ENCODE measurements around the gene CERT1. TPM values are rescaled to one million over a fixed set of nuclear protein-coding genes. Genes with fewer than 3 reads are reported as not detected.
"Not testable (repeated sequence)": the region's sequence is repeated elsewhere in the genome, so short reads cannot be mapped to it uniquely, and the experiment has no call there.

The CERT1 gene, protein sequence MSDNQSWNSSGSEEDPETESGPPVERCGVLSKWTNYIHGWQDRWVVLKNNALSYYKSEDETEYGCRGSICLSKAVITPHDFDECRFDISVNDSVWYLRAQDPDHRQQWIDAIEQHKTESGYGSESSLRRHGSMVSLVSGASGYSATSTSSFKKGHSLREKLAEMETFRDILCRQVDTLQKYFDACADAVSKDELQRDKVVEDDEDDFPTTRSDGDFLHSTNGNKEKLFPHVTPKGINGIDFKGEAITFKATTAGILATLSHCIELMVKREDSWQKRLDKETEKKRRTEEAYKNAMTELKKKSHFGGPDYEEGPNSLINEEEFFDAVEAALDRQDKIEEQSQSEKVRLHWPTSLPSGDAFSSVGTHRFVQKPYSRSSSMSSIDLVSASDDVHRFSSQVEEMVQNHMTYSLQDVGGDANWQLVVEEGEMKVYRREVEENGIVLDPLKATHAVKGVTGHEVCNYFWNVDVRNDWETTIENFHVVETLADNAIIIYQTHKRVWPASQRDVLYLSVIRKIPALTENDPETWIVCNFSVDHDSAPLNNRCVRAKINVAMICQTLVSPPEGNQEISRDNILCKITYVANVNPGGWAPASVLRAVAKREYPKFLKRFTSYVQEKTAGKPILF
- 13.3 and 16.1 TPM in 2 replicates for total RNA-seq (2014; rRNA removed; shearing (Covaris generic))
- 29.9 and 33.6 TPM in 2 replicates for total RNA-seq (2022)
- Bru-seq, nascent RNA = percentile 84 among the genes with signal in this experiment
- percentile 69 among the genes with signal in this experiment for BruChase-seq, experiment 1, labeled RNA remaining after a 6-hour chase
- percentile 73 among the genes with signal in this experiment for BruChase-seq, experiment 2, labeled RNA remaining after a 2-hour chase
- long read RNA-seq, full-length matches to known transcripts = 29 of 35 reads
- long read RNA-seq, partial matches to known transcripts = 0 of 35 reads
- long read RNA-seq, other reads (novel, unspliced or antisense) = 6 of 35 reads

DNA sequence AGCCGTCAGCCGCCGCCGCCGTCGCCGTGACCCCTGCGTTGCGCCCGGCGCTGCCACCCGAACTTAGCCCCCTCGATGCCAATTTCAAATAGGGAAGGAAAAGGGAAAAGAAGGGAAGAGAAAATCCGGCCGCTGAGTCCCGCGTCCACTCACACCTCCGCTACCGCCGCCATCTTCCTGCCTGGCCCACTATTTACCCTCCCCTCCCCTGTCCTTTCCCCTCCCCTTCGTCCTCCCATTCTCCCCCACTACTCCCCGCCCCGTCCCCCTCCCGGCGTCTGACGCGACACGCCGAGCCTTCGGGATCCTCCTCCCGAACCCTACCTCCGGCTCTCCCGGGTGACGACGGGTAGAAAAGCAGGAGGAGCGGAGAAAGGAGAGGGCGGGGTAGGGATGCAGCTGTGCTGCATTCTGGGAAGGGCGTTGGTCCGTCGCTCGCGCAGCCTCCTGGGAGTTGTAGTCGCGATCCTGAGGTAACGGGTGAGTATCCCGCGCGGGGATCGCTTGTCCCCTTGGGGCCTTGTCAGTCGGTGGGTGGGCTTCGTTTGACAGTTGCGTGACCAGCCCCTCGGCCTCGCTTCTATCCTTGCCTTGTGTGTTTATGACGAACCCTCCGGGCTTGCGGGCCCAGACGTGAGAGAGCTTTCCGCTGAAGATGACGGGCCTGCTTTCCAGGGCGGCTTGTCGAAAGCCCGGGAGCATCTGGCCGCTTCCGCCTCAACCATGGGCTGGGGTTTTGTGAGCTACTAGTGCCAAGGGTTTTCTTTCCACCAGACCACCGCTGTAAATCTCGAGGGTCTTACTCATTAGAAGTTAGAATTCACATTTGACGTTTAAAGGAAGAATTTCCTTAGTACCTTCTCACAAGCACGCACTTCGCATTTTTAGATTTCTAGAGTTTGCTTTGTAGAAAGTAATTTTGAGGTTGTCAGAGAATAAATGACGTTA lies at the start of gene CERT1, which contains the start of gene POLK:
TSS of gene CERT1 (minus strand) at position 195 of the 948 bp plus-strand sequence. CDS start 422 bp downstream, outside the sequence.
TSS of gene POLK (plus strand) at position 457 of the 948 bp plus-strand sequence.
- no peak for TF ChIP-seq EZH2phosphoT487 (IDR thresholded peaks at IDR 0.05; ENCODE audit: borderline replicate concordance, low read depth, low read length)
- TF ChIP-seq, protein P1, sequence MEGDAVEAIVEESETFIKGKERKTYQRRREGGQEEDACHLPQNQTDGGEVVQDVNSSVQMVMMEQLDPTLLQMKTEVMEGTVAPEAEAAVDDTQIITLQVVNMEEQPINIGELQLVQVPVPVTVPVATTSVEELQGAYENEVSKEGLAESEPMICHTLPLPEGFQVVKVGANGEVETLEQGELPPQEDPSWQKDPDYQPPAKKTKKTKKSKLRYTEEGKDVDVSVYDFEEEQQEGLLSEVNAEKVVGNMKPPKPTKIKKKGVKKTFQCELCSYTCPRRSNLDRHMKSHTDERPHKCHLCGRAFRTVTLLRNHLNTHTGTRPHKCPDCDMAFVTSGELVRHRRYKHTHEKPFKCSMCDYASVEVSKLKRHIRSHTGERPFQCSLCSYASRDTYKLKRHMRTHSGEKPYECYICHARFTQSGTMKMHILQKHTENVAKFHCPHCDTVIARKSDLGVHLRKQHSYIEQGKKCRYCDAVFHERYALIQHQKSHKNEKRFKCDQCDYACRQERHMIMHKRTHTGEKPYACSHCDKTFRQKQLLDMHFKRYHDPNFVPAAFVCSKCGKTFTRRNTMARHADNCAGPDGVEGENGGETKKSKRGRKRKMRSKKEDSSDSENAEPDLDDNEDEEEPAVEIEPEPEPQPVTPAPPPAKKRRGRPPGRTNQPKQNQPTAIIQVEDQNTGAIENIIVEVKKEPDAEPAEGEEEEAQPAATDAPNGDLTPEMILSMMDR (conservative IDR thresholded peaks at IDR 0.05; ENCODE audit: low read length) = no peak
- H3K9me3 ChIP-seq (ENCODE audit: low read length) = peaks cover 18% of the 10 kb centered on the region; the same call in 1 of the 2 replicates
- intact Hi-C loops (cut with micrococcal nuclease; ENCODE audit: unreplicated experiment) = loop anchor here (1.0 to 2.0 kb wide), 2 partner anchors 175 to 206 kb away; partner anchors contain the start of genes HMGCR and POC5
- peaks cover 50% of the 10 kb centered on the region for H3K4me1 ChIP-seq (ENCODE audit: insufficient read depth, low read length, poor library complexity, severe bottlenecking)
- ChIA-PET POLR2A (interaction anchor here (0.5 to 2.5 kb wide), 15 partner anchors 9 to 1115 kb away, joined by 3 to 9 read pairs (median 3); partner anchors contain the start of gene HMGCR), CTCF (ENCODE audit: unreplicated experiment) (no interaction called here)
- H2AFZ ChIP-seq (ENCODE audit: low read length) = peak within 1 kb of the TSS; percentile 67
- H4K20me1 ChIP-seq (ENCODE audit: insufficient read depth, low read length) = peaks cover 16% of the 10 kb centered on the region; the same call in 1 of the 2 replicates
- H3K27ac ChIP-seq (ENCODE audit: low read depth, low read length, poor library complexity, severe bottlenecking) = peak within 1 kb of the TSS; percentile 60
- DNase-seq (ENCODE audit: low spot score) = peak; percentile 96
- H3K4me2 ChIP-seq (ENCODE audit: low read length) = peak within 1 kb of the TSS; percentile 99
- peaks cover 92% of the 10 kb centered on the region for H3K79me2 ChIP-seq (ENCODE audit: insufficient read depth, low read depth, low read length)
- H3K36me3 ChIP-seq (ENCODE audit: insufficient read depth, low read length) = peaks cover 13% of the 10 kb centered on the region
- peak within 1 kb of the TSS; percentile 91 for H3K4me3 ChIP-seq (ENCODE audit: low read depth, low read length, poor library complexity, severe bottlenecking)
- H3K9me2 ChIP-seq (ENCODE audit: insufficient read depth, low read length) = no peaks in the 10 kb centered on the region; the same call in 1 of the 2 replicates
- no TSS peak for BruUV-seq (replicated peaks)

DNA sequence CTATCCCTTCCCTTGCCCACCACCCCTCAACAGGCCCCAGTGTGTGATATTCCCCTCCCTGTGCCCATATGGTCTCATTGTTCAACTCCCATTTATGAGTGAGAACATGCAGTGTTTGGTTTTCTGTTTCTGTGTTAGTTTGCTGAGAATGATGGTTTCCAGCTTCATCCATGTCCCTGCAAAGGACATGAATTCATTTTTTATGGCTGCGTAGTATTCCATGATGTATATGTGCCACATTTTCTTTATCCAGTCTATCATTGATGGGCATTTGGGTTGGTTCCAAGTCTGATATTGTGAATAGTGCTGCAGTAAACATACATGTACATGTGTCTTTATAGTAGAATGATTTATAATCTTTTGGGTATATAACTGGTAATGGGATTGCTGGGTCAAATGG lies 49.2 kb upstream of the CERT1 start:
- H3K9me2 ChIP-seq (ENCODE audit: insufficient read depth, low read length); H2AFZ ChIP-seq (ENCODE audit: low read length); DNase-seq (ENCODE audit: low spot score); BruUV-seq (replicated peaks); H3K79me2 ChIP-seq (ENCODE audit: insufficient read depth, low read depth, low read length); POLR2A ChIA-PET; H3K9me3 ChIP-seq (ENCODE audit: low read length); H3K4me3 ChIP-seq (ENCODE audit: low read depth, low read length, poor library complexity, severe bottlenecking); intact Hi-C loops (cut with micrococcal nuclease; ENCODE audit: unreplicated experiment); H3K27ac ChIP-seq (ENCODE audit: low read depth, low read length, poor library complexity, severe bottlenecking); H3K4me2 ChIP-seq (ENCODE audit: low read length); CTCF ChIA-PET (ENCODE audit: unreplicated experiment); H4K20me1 ChIP-seq (ENCODE audit: insufficient read depth, low read length); H3K4me1 ChIP-seq (ENCODE audit: insufficient read depth, low read length, poor library complexity, severe bottlenecking): not testable (repeated sequence)
- peaks cover 35% of the 10 kb centered on the region for H3K36me3 ChIP-seq (ENCODE audit: insufficient read depth, low read length)

Measured in OCI-LY7 (cell line).